Keratinocyte (primary cell): ENCODE data around the gene TRMT10A. TPM values are rescaled to one million over a fixed set of nuclear protein-coding genes. Genes with fewer than 3 reads are reported as not detected.

ENCODE experiments used
- DNase-seq: peaks from one replicate; pipeline ENCODE4 v3.0.0-alpha.2; 2011; ENCODE audit warnings: low read depth, missing footprints, low spot score
- FAIRE-seq: peaks from 2 replicates; lab custom pipeline; 2011; peaks lifted over from hg19 to GRCh38; lab: Jason Lieb, UNC
- H2AFZ ChIP-seq: 2 replicates; pipeline ENCODE4 v1.6.0; 2012; ENCODE audit warnings: low read length, control low read depth, inconsistent platforms; ENCODE audit not compliant: control insufficient read depth
- H3K27ac ChIP-seq: 2 replicates; pipeline ENCODE4 v1.5.1; 2011; ENCODE audit warnings: low read length; ENCODE audit not compliant: control insufficient read depth, insufficient read depth
- H3K27me3 ChIP-seq: 3 replicates; pipeline ENCODE4 v1.6.0; 2011; ENCODE audit warnings: low read length; ENCODE audit not compliant: control insufficient read depth, insufficient read depth; ENCODE audit errors: extremely low read depth
- H3K36me3 ChIP-seq, 2 experiments: 2 replicates in 1 of 2; 3 replicates in 1 of 2; pipeline ENCODE4 v1.5.1; 2011; ENCODE audit warnings: low read length in 2 of 2, mild to moderate bottlenecking in 1 of 2; ENCODE audit not compliant: control insufficient read depth in 2 of 2, insufficient read depth in 2 of 2; ENCODE audit errors: extremely low read depth in 1 of 2
- H3K4me1 ChIP-seq: 3 replicates; pipeline ENCODE4 v1.5.1; 2011; ENCODE audit warnings: low read length; ENCODE audit not compliant: control insufficient read depth, insufficient read depth; ENCODE audit errors: extremely low read depth
- H3K4me2 ChIP-seq: 3 replicates; pipeline ENCODE4 v1.6.0; 2011; ENCODE audit warnings: low read depth, low read length; ENCODE audit not compliant: control insufficient read depth, insufficient read depth; ENCODE audit errors: extremely low read depth
- H3K4me3 ChIP-seq, 3 experiments: fragments of 200-600 bp in 1 of 3; sonication (generic) in 1 of 3; 2 replicates in 2 of 3; 3 replicates in 1 of 3; pipeline ENCODE4 v1.5.1; 2011 to 2016; ENCODE audit warnings: low read length in 3 of 3, mild to moderate bottlenecking in 3 of 3, control low read depth in 2 of 3, inconsistent platforms in 1 of 3, low read depth in 1 of 3, mixed read lengths in 1 of 3, mixed run types in 1 of 3, moderate library complexity in 1 of 3; ENCODE audit not compliant: control insufficient read depth in 2 of 3, insufficient read depth in 2 of 3; ENCODE audit errors: extremely low read depth in 1 of 3
- H3K79me2 ChIP-seq: 2 replicates; pipeline ENCODE4 v1.6.0; 2012; ENCODE audit warnings: low read length; ENCODE audit not compliant: control insufficient read depth, insufficient read depth
- H3K9ac ChIP-seq: 3 replicates; pipeline ENCODE4 v1.6.0; 2011; ENCODE audit warnings: low read length; ENCODE audit not compliant: control insufficient read depth, insufficient read depth; ENCODE audit errors: extremely low read depth
- H3K9me1 ChIP-seq: 3 replicates; pipeline ENCODE4 v1.6.0; 2011; ENCODE audit warnings: low read length; ENCODE audit not compliant: control insufficient read depth, insufficient read depth; ENCODE audit errors: extremely low read depth
- H3K9me3 ChIP-seq: 2 replicates; pipeline ENCODE4 v1.5.1; 2012; ENCODE audit warnings: low read depth, low read length; ENCODE audit not compliant: control insufficient read depth
- H4K20me1 ChIP-seq: 3 replicates; pipeline ENCODE4 v1.6.0; 2011; ENCODE audit warnings: low read length; ENCODE audit not compliant: control insufficient read depth, insufficient read depth; ENCODE audit errors: extremely low read depth
- CTCF ChIP-seq, 3 experiments: IDR thresholded peaks in 1 of 3; conservative IDR thresholded peaks in 1 of 3; optimal IDR thresholded peaks in 1 of 3; 2 replicates in 2 of 3; 3 replicates in 1 of 3; pipeline versions ENCODE3 to v1.5.1; 2011; ENCODE audit warnings: low read length in 3 of 3, mild to moderate bottlenecking in 3 of 3, moderate library complexity in 2 of 3, control low read depth in 1 of 3, inconsistent platforms in 1 of 3; ENCODE audit not compliant: insufficient read depth in 2 of 3; ENCODE audit errors: extremely low read depth in 1 of 3
- EZH2 ChIP-seq: IDR thresholded peaks from one replicate; pipeline ENCODE4 v1.6.1; 2012; ENCODE audit warnings: inconsistent platforms, mild to moderate bottlenecking, low read length, moderate library complexity
- dilution Hi-C: fragments of 300-500 bp; cut with MboI; formaldehyde crosslinking; loops from one replicate; pipeline ENCODE4 v1.7.0; 2020; ENCODE audit warnings: low sequenced_read_pairs; ENCODE audit not compliant: extremely low pct_ligation_motif_present
- polyA plus RNA-seq, 5 experiments: library from polyadenylated mRNA; depleted of rRNA in 3 of 5; stranded (reverse) in 3 of 5; stranded (forward) in 1 of 5; unstranded in 1 of 5; fragments of >200 nt; gene quantifications; 1 replicate in 1 of 5; 2 replicates in 3 of 5; 3 replicates in 1 of 5; pipeline versions ENCODE4 v1.2.1 to v1.2.3, GENCODE V29; 2011 to 2012; ENCODE audit warnings: missing spikeins in 2 of 5, low read depth in 1 of 5, low replicate concordance in 1 of 5

The TRMT10A gene
- polyA plus RNA-seq, 1 donor (not counting 4 experiments of a cell fraction or from before 2014, with no cell fraction given): 8.2 TPM

DNA sequence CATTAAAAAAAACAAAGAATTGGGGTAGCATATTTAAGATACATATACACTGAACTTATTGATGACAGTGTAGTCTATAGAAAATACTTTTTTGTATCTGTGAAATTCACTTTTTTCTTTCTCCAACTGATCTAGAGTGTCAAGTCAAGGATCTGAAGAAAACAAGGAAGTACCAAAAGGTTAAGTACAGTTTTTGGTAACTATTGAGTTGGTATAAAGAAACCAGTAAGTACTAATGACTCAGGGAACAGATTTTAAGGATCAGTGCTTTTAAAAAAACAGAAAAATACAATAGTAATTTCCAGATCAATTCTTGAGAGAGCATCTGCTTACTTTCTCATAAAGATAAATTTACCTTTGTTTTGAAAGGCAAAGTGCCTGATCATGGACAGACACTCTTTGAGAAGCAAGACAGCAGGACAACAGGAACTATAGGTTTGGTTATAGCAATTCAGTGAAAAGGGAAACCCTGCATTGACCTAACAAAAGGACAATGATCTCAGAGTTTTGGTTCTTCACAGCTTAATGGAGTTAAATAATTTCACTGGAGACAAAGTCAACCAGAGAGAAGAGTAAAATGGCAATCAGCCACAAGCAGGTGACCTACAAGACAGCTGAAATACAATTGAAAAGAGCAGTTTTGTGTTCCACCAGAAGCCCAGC, 23.4 kb downstream of the TRMT10A start:
- FAIRE-seq: no peak

DNA sequence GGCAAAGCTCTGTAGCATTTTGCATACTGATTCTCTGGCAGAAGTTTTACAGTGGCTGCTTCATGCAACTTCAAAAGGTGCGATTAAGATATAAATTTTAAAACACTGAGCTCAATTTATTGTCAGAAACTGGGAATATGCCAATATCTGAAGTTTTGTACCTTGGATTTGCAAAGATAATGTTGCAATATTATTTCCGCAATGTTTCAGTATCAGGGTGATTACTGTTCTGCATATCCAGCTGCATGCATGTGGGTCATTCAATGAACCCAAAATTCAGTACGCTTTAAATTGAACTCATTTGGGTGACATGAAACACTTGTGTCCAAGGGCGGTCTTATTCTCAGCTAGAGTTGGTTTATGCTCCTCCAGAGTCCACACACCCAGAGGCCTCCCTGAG, 26.2 kb downstream of the TRMT10A start:
- H3K36me3 ChIP-seq: no peaks in the 10 kb centered on the region
- no peaks in the 10 kb centered on the region for H3K9me1 ChIP-seq
- no peak overlapping the region for H3K4me3 ChIP-seq
- dilution Hi-C loops: no loop called here
- no peak for FAIRE-seq
- H3K27me3 ChIP-seq: no peaks in the 10 kb centered on the region
- H3K9ac ChIP-seq: no peak overlapping the region
- DNase-seq: no peak
- H3K4me1 ChIP-seq: no peaks in the 10 kb centered on the region
- H2AFZ ChIP-seq: no peak overlapping the region
- H3K4me2 ChIP-seq: no peak overlapping the region
- H4K20me1 ChIP-seq: no peaks in the 10 kb centered on the region
- no peaks in the 10 kb centered on the region for H3K79me2 ChIP-seq
- no peak overlapping the region for H3K27ac ChIP-seq
- no peaks in the 10 kb centered on the region for H3K9me3 ChIP-seq
- no peak for TF ChIP-seq CTCF (optimal IDR thresholded peaks at IDR 0.05 in 1 of 3, IDR thresholded peaks at IDR 0.05 in 1 of 3, conservative IDR thresholded peaks at IDR 0.05 in 1 of 3; ENCODE audit: extremely low read depth in 1 of 3, insufficient read depth in 2 of 3, low read length in 3 of 3)
- no peak for TF ChIP-seq EZH2

More for the DNA sequence above, 23.4 kb downstream of the TRMT10A start:
- Histone ChIP-seq H3K27ac (no peak overlapping the region), H3K4me1 (no peaks in the 10 kb centered on the region), H3K36me3 (no peaks in the 10 kb centered on the region), H3K9ac (no peak overlapping the region), H3K4me2 (no peak overlapping the region), H2AFZ (no peak overlapping the region), H3K27me3 (no peaks in the 10 kb centered on the region), H3K79me2 (no peaks in the 10 kb centered on the region), H3K9me1 (no peaks in the 10 kb centered on the region), H3K4me3 (no peak overlapping the region), H4K20me1 (no peaks in the 10 kb centered on the region), H3K9me3 (no peaks in the 10 kb centered on the region)
- no peak for DNase-seq
- dilution Hi-C loops: no loop called here
- TF ChIP-seq CTCF (optimal IDR thresholded peaks at IDR 0.05 in 1 of 3, IDR thresholded peaks at IDR 0.05 in 1 of 3, conservative IDR thresholded peaks at IDR 0.05 in 1 of 3; ENCODE audit: extremely low read depth in 1 of 3, insufficient read depth in 2 of 3, low read length in 3 of 3) (no peak), EZH2 (no peak)
